C4-2B (cell line): ENCODE results near the gene C10orf90.

ENCODE experiments used
- ZFX ChIP-seq: fragments of 450-650 bp; IDR thresholded peaks from 2 replicates; pipeline ENCODE4 v1.6.1; 2017
- TF ChIP-seq, protein P1 (sequence below): fragments of 450-650 bp; conservative IDR thresholded peaks from 2 replicates; pipeline ENCODE4 v1.5.1; 2017; ENCODE audit warnings: mild to moderate bottlenecking

DNA sequence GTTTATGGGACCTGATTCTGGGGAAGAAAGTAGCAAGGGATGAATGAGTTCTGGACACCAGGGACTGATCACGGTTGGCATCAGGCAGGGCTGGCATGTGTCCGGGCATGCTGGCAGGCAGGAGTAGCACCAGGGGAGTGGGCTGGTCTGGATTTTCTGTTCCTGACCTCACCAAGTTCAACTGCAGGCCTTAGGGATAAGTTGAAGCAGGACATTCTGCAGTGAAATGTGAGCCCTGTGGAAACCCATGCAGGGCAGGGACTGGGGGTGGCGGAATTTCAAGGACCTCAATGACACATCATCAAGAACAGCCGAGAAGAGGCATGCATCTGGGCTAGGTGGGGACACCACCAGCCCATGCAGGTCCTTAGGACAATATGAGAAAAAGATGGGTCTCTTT lies 202.0 kb downstream of the C10orf90 start:
- TF ChIP-seq, protein P1, sequence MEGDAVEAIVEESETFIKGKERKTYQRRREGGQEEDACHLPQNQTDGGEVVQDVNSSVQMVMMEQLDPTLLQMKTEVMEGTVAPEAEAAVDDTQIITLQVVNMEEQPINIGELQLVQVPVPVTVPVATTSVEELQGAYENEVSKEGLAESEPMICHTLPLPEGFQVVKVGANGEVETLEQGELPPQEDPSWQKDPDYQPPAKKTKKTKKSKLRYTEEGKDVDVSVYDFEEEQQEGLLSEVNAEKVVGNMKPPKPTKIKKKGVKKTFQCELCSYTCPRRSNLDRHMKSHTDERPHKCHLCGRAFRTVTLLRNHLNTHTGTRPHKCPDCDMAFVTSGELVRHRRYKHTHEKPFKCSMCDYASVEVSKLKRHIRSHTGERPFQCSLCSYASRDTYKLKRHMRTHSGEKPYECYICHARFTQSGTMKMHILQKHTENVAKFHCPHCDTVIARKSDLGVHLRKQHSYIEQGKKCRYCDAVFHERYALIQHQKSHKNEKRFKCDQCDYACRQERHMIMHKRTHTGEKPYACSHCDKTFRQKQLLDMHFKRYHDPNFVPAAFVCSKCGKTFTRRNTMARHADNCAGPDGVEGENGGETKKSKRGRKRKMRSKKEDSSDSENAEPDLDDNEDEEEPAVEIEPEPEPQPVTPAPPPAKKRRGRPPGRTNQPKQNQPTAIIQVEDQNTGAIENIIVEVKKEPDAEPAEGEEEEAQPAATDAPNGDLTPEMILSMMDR = no peak
- no peak for TF ChIP-seq ZFX
